Effector memory CD8-positive, alpha-beta T cell (primary cell): ENCODE data around the gene CDK5RAP1.

Source experiments
- ATAC-seq: fragments of 150-1000 bp; cut with Tn5 transposase; replicated peaks from 2 replicates; pipeline ENCODE4 v1.10.0; 2021; ENCODE audit warnings: mild to moderate bottlenecking, moderate library complexity
- DNase-seq, 3 experiments: peaks; one replicate each; pipeline ENCODE4 v3.0.0; 2021
- H3K27ac Mint-ChIP-seq, 2 donors: one replicate each; pipeline ENCODE4 v1.8.0; 2022; ENCODE audit warnings: mild to moderate bottlenecking in 2 of 2, mixed read lengths in 2 of 2, moderate library complexity in 2 of 2
- H3K27me3 Mint-ChIP-seq, 2 donors: one replicate each; pipeline ENCODE4 v1.8.0; 2022; ENCODE audit warnings: mixed read lengths in 2 of 2
- H3K36me3 Mint-ChIP-seq: one replicate; pipeline ENCODE4 v1.8.0; 2022; ENCODE audit warnings: mild to moderate bottlenecking, moderate library complexity, mixed read lengths; ENCODE audit not compliant: insufficient read depth
- H3K4me1 Mint-ChIP-seq, 2 donors: one replicate each; pipeline ENCODE4 v1.8.0; 2022; ENCODE audit warnings: low read depth in 2 of 2, mixed read lengths in 2 of 2
- H3K4me3 Mint-ChIP-seq, 2 donors: one replicate each; pipeline ENCODE4 v1.8.0; 2022; ENCODE audit warnings: mild to moderate bottlenecking in 2 of 2, mixed read lengths in 2 of 2, moderate library complexity in 2 of 2
- H3K9me3 Mint-ChIP-seq, 2 donors: one replicate each; pipeline ENCODE4 v1.8.0; 2022; ENCODE audit warnings: mixed read lengths in 2 of 2

The CDK5RAP1 gene

GRCh38 chr20:33348136-33348937 lies 53.0 kb downstream of the CDK5RAP1 start:
- Mint-ChIP-seq H3K4me1 (peaks cover 0 to 12% of the 10 kb centered on the region in 2 donors), H3K27me3 (no peaks in the 10 kb centered on the region), H3K27ac (peak overlapping the region in 1 of 2 donors; percentile 35), H3K4me3 (no peak overlapping the region), H3K9me3 (no peaks in the 10 kb centered on the region), H3K36me3 (peaks cover 4% of the 10 kb centered on the region)
- ATAC-seq (no peak), DNase-seq (no peak)

- Mint-ChIP-seq H3K27ac (no peak overlapping the region), H3K4me3 (no peak overlapping the region), H3K4me1 (peaks cover 0 to 7% of the 10 kb centered on the region in 2 donors), H3K36me3 (peaks cover 3% of the 10 kb centered on the region), H3K9me3 (no peaks in the 10 kb centered on the region), H3K27me3 (no peaks in the 10 kb centered on the region)
- ATAC-seq (no peak), DNase-seq (no peak)
Observed at GRCh38 chr20:33345342-33345741, 56.0 kb downstream of the CDK5RAP1 start.

GRCh38 chr20:33343521-33343920 lies 57.8 kb downstream of the CDK5RAP1 start:
- DNase-seq (no peak), ATAC-seq (no peak)
- no peaks in the 10 kb centered on the region for H3K9me3 Mint-ChIP-seq
- no peaks in the 10 kb centered on the region for H3K36me3 Mint-ChIP-seq
- H3K4me3 Mint-ChIP-seq: no peak overlapping the region
- H3K27me3 Mint-ChIP-seq: no peaks in the 10 kb centered on the region
- peak overlapping the region in 1 of 2 donors; percentile 7 for H3K27ac Mint-ChIP-seq
- no peaks in the 10 kb centered on the region for H3K4me1 Mint-ChIP-seq

- Mint-ChIP-seq H3K4me1 (no peaks in the 10 kb centered on the region), H3K27ac (no peak overlapping the region)
Observed at GRCh38 chr20:33339515-33340058, 61.7 kb downstream of the CDK5RAP1 start.

GRCh38 chr20:33338467-33339258 lies 62.7 kb downstream of the CDK5RAP1 start:
- no peaks in the 10 kb centered on the region for H3K9me3 Mint-ChIP-seq
- ATAC-seq: no peak
- H3K4me3 Mint-ChIP-seq: no peak overlapping the region
- peaks cover 7 to 10% of the 10 kb centered on the region in 2 donors for H3K27me3 Mint-ChIP-seq
- DNase-seq: no peak
- peaks cover 4% of the 10 kb centered on the region for H3K36me3 Mint-ChIP-seq
- H3K4me1 Mint-ChIP-seq: no peaks in the 10 kb centered on the region
- H3K27ac Mint-ChIP-seq: no peak overlapping the region

More at GRCh38 chr20:33339515-33340058, 61.7 kb downstream of the CDK5RAP1 start:
- Mint-ChIP-seq H3K4me3 (no peak overlapping the region), H3K9me3 (no peaks in the 10 kb centered on the region), H3K27me3 (peaks cover 7 to 10% of the 10 kb centered on the region in 2 donors), H3K36me3 (peaks cover 4% of the 10 kb centered on the region)
- no peak for ATAC-seq
- DNase-seq: no peak

GRCh38 chr20:33337531-33338165 lies 63.7 kb downstream of the CDK5RAP1 start:
- ATAC-seq (no peak), DNase-seq (no peak)
- Mint-ChIP-seq H3K4me3 (no peak overlapping the region), H3K27ac (no peak overlapping the region), H3K36me3 (peaks cover 4% of the 10 kb centered on the region), H3K4me1 (no peaks in the 10 kb centered on the region), H3K9me3 (no peaks in the 10 kb centered on the region), H3K27me3 (peaks cover 7 to 14% of the 10 kb centered on the region in 2 donors)

- H3K36me3 Mint-ChIP-seq: peaks cover 4% of the 10 kb centered on the region
- H3K4me1 Mint-ChIP-seq: no peaks in the 10 kb centered on the region
- no peak for DNase-seq
- no peaks in the 10 kb centered on the region for H3K9me3 Mint-ChIP-seq
- no peak overlapping the region for H3K27ac Mint-ChIP-seq
- peaks cover 7 to 20% of the 10 kb centered on the region in 2 donors for H3K27me3 Mint-ChIP-seq
- no peak overlapping the region for H3K4me3 Mint-ChIP-seq
- ATAC-seq: no peak
Observed at GRCh38 chr20:33337119-33337518, 64.2 kb downstream of the CDK5RAP1 start.

- no peak overlapping the region for H3K4me3 Mint-ChIP-seq
- H3K36me3 Mint-ChIP-seq: peaks cover 4% of the 10 kb centered on the region
- H3K27ac Mint-ChIP-seq: no peak overlapping the region
- no peaks in the 10 kb centered on the region for H3K9me3 Mint-ChIP-seq
- no peaks in the 10 kb centered on the region for H3K4me1 Mint-ChIP-seq
- peaks cover 7 to 20% of the 10 kb centered on the region in 2 donors for H3K27me3 Mint-ChIP-seq
- DNase-seq: no peak
- no peak for ATAC-seq
Observed at GRCh38 chr20:33336375-33336774, 64.9 kb downstream of the CDK5RAP1 start.

GRCh38 chr20:33334111-33334510 lies 67.2 kb downstream of the CDK5RAP1 start:
- Mint-ChIP-seq H3K4me3 (no peak overlapping the region), H3K9me3 (no peaks in the 10 kb centered on the region), H3K4me1 (no peaks in the 10 kb centered on the region), H3K27me3 (peaks cover 13 to 31% of the 10 kb centered on the region in 2 donors), H3K36me3 (peaks cover 4% of the 10 kb centered on the region), H3K27ac (no peak overlapping the region)
- ATAC-seq (no peak), DNase-seq (no peak)

GRCh38 chr20:33333616-33334015 lies 67.7 kb downstream of the CDK5RAP1 start:
- no peak for DNase-seq
- Mint-ChIP-seq H3K4me3 (no peak overlapping the region), H3K4me1 (no peaks in the 10 kb centered on the region), H3K9me3 (no peaks in the 10 kb centered on the region), H3K27ac (no peak overlapping the region), H3K27me3 (peaks cover 17 to 36% of the 10 kb centered on the region in 2 donors), H3K36me3 (peaks cover 4% of the 10 kb centered on the region)
- ATAC-seq: no peak

- Mint-ChIP-seq H3K36me3 (peaks cover 6% of the 10 kb centered on the region), H3K4me3 (no peak overlapping the region), H3K4me1 (no peaks in the 10 kb centered on the region), H3K9me3 (no peaks in the 10 kb centered on the region), H3K27ac (no peak overlapping the region), H3K27me3 (peaks cover 24 to 42% of the 10 kb centered on the region in 2 donors)
- ATAC-seq (no peak), DNase-seq (no peak)
Observed at GRCh38 chr20:33332905-33333456, 68.3 kb downstream of the CDK5RAP1 start.

GRCh38 chr20:33328157-33329137 lies 72.9 kb downstream of the CDK5RAP1 start:
- Mint-ChIP-seq H3K4me1 (no peaks in the 10 kb centered on the region), H3K36me3 (peaks cover 3% of the 10 kb centered on the region), H3K9me3 (no peaks in the 10 kb centered on the region), H3K4me3 (no peak overlapping the region), H3K27me3 (peaks cover 21 to 56% of the 10 kb centered on the region in 2 donors), H3K27ac (peak overlapping the region in 1 of 2 donors; percentile 26)
- DNase-seq (no peak), ATAC-seq (no peak)
